SU-DHL-6 (cell line): ENCODE results near the gene LILRB3.
"Not testable (repeated sequence)": the region's sequence is repeated elsewhere in the genome, so short reads cannot be mapped to it uniquely, and the experiment has no call there.

Experiments
- H2AFZ ChIP-seq: fragments of 200-600 bp; sonication (generic); 2 replicates; pipeline ENCODE4 v1.6.1; 2014; ENCODE audit warnings: low read depth, mild to moderate bottlenecking, moderate library complexity, mixed read lengths, antibody characterized with exemption, low read length; ENCODE audit not compliant: severe bottlenecking
- H3F3A ChIP-seq: fragments of 200-600 bp; shearing (Covaris generic); 2 replicates; pipeline ENCODE4 v1.6.0; 2016; ENCODE audit warnings: antibody characterized with exemption, mild to moderate bottlenecking; ENCODE audit not compliant: insufficient read depth
- H3K27ac ChIP-seq: fragments of 200-600 bp; sonication (generic); 2 replicates; pipeline ENCODE4 v1.5.1; 2016; ENCODE audit warnings: low read depth, mild to moderate bottlenecking, low read length, moderate library complexity, mixed read lengths
- H3K27me3 ChIP-seq: fragments of 200-600 bp; sonication (generic), shearing (Covaris generic); 2 replicates; pipeline ENCODE4 v1.6.0; 2014; ENCODE audit warnings: mild to moderate bottlenecking, low read length
- H3K36me3 ChIP-seq: fragments of 200-600 bp; sonication (generic); 2 replicates; pipeline ENCODE4 v1.6.1; 2014; ENCODE audit warnings: mild to moderate bottlenecking, low read length, mixed read lengths
- H3K4me2 ChIP-seq: fragments of 300-600, 200-600 bp; shearing (Covaris generic), sonication (generic); 2 replicates; pipeline ENCODE4 v1.6.0; 2014; ENCODE audit warnings: low read length, low read depth, mild to moderate bottlenecking; ENCODE audit not compliant: poor library complexity, severe bottlenecking
- H3K4me3 ChIP-seq: fragments of 200-600 bp; sonication (generic); 2 replicates; pipeline ENCODE4 v1.5.1; 2014; ENCODE audit warnings: antibody characterized with exemption, low read length, mild to moderate bottlenecking, mixed read lengths; ENCODE audit not compliant: insufficient read depth, poor library complexity, severe bottlenecking
- H3K79me2 ChIP-seq: fragments of 200-600 bp; sonication (generic); 2 replicates; pipeline ENCODE4 v1.6.1; 2014; ENCODE audit warnings: mild to moderate bottlenecking, low read length, moderate library complexity; ENCODE audit not compliant: insufficient read depth
- H3K9ac ChIP-seq: fragments of 200-600 bp; sonication (generic); 2 replicates; pipeline ENCODE4 v1.7.0; 2014; ENCODE audit warnings: mild to moderate bottlenecking, low read length
- H3K9me2 ChIP-seq: fragments of 200-600 bp; sonication (generic); replicated peaks from 2 replicates; pipeline ENCODE4 v1.6.1; 2014; ENCODE audit warnings: low read length; ENCODE audit not compliant: insufficient read depth
- H3K9me3 ChIP-seq: fragments of 200-600 bp; sonication (generic); 2 replicates; pipeline ENCODE4 v1.6.1; 2014; ENCODE audit warnings: low read length, mixed read lengths; ENCODE audit not compliant: insufficient read depth
- H4K20me1 ChIP-seq: fragments of 200-600 bp; sonication (generic); 2 replicates; pipeline ENCODE4 v1.6.1; 2014; ENCODE audit warnings: low read depth, mild to moderate bottlenecking, antibody characterized with exemption, low read length, moderate library complexity, mixed read lengths
- CTCF ChIP-seq: fragments of 200-600 bp; sonication (generic); IDR thresholded peaks from one replicate; pipeline ENCODE4 v1.5.1; 2017; ENCODE audit warnings: antibody characterized with exemption, mild to moderate bottlenecking, low read length, moderate library complexity; ENCODE audit not compliant: insufficient read depth, poor library complexity, severe bottlenecking
- EZH2phosphoT487 ChIP-seq: fragments of 200-600 bp; sonication (generic), shearing (Covaris generic); conservative IDR thresholded peaks from 2 replicates; pipeline ENCODE4 v1.6.1; 2018; ENCODE audit warnings: mild to moderate bottlenecking, antibody characterized with exemption, low read length, moderate library complexity, mixed read lengths

Gene LILRB3

GRCh38 chr19:54222474-54223276, at the start of gene LILRB3:
Gene LILRB3 (minus strand): TSS chr19:54223007. CDS start chr19:54222976, 31 bp downstream.
- H3F3A ChIP-seq, H3K4me2 ChIP-seq, H3K27me3 ChIP-seq, H2AFZ ChIP-seq, H3K27ac ChIP-seq, H3K4me3 ChIP-seq, H3K9ac ChIP-seq, H3K36me3 ChIP-seq, H3K9me3 ChIP-seq, H3K79me2 ChIP-seq, H4K20me1 ChIP-seq, H3K9me2 ChIP-seq: not testable (repeated sequence)

GRCh38 chr19:54272181-54272580, 49.4 kb upstream of the LILRB3 start:
- not testable (repeated sequence) for H3K79me2 ChIP-seq, H3K9me2 ChIP-seq, H3K9me3 ChIP-seq, H4K20me1 ChIP-seq, H3K4me2 ChIP-seq, H2AFZ ChIP-seq, H3F3A ChIP-seq, H3K27ac ChIP-seq, H3K9ac ChIP-seq, H3K36me3 ChIP-seq, H3K4me3 ChIP-seq, H3K27me3 ChIP-seq

- not testable (repeated sequence) for H3K79me2 ChIP-seq
These were observed 48.8 kb upstream of the LILRB3 start for GRCh38 chr19:54271587-54271986.

GRCh38 chr19:54271106-54271505, 48.3 kb upstream of the LILRB3 start:
- Histone ChIP-seq H3K27me3 (no peaks in the 10 kb centered on the region), H3F3A (no peaks in the 10 kb centered on the region), H3K4me2 (no peak overlapping the region), H2AFZ (no peak overlapping the region), H3K9ac (no peak overlapping the region), H3K4me3 (no peak overlapping the region), H3K9me3 (no peaks in the 10 kb centered on the region), H3K9me2 (no peaks in the 10 kb centered on the region), H3K79me2 (no peaks in the 10 kb centered on the region), H3K36me3 (no peaks in the 10 kb centered on the region), H3K27ac (no peak overlapping the region), H4K20me1 (no peaks in the 10 kb centered on the region)
- TF ChIP-seq EZH2phosphoT487 (no peak), CTCF (no peak)

More at GRCh38 chr19:54271587-54271986, 48.8 kb upstream of the LILRB3 start:
- not testable (repeated sequence) for H3K4me3 ChIP-seq, H3K4me2 ChIP-seq, H3K9ac ChIP-seq, H3F3A ChIP-seq, H3K27me3 ChIP-seq, H4K20me1 ChIP-seq, H2AFZ ChIP-seq, H3K9me2 ChIP-seq, H3K9me3 ChIP-seq, H3K27ac ChIP-seq, H3K36me3 ChIP-seq

GRCh38 chr19:54268936-54269335, 46.1 kb upstream of the LILRB3 start:
- no peaks in the 10 kb centered on the region for H3K79me2 ChIP-seq
- no peak overlapping the region for H3K9ac ChIP-seq
- H3K9me3 ChIP-seq: no peaks in the 10 kb centered on the region
- no peaks in the 10 kb centered on the region for H3K36me3 ChIP-seq
- H3K9me2 ChIP-seq: no peaks in the 10 kb centered on the region
- no peaks in the 10 kb centered on the region for H3F3A ChIP-seq
- H3K27me3 ChIP-seq: no peaks in the 10 kb centered on the region
- H2AFZ ChIP-seq: no peak overlapping the region
- TF ChIP-seq CTCF (no peak), EZH2phosphoT487 (no peak)
- no peak overlapping the region for H3K27ac ChIP-seq
- H3K4me3 ChIP-seq: no peak overlapping the region
- no peaks in the 10 kb centered on the region for H4K20me1 ChIP-seq
- no peak overlapping the region for H3K4me2 ChIP-seq
